ENCODE data around the gene FGD2. TPM values are rescaled to one million over a fixed set of nuclear protein-coding genes. Genes with fewer than 3 reads are reported as not detected.

FGD2 gene
- total RNA-seq, 1 experiment from 2014 or later = 0.44 TPM

- peaks cover 27% of the 10 kb centered on the region for H3K4me1 ChIP-seq (ENCODE audit: insufficient read depth, low read length)
- ATAC-seq (no peak), DNase-seq (no peak)
- no peak overlapping the region for H3K27ac ChIP-seq (ENCODE audit: low read length)
- TF ChIP-seq EZH2 (IDR thresholded peaks at IDR 0.05; ENCODE audit: low read length, unreplicated experiment) (no peak), CTCF (conservative IDR thresholded peaks at IDR 0.05; ENCODE audit: low read depth, low read length) (no peak), EZH2phosphoT487 (IDR thresholded peaks at IDR 0.05; ENCODE audit: borderline replicate concordance, low read length) (no peak)
- H3K4me3 ChIP-seq (ENCODE audit: low read length) = no peak overlapping the region
- no peaks in the 10 kb centered on the region for H3F3A ChIP-seq (ENCODE audit: low read length, unreplicated experiment)
- no peaks in the 10 kb centered on the region for H3K9me2 ChIP-seq (replicated peaks; ENCODE audit: low read length)
- POLR2A ChIA-PET (ENCODE audit: unreplicated experiment) = no interaction called here
- H3K9ac ChIP-seq (ENCODE audit: low read length) = no peak overlapping the region
- H4K20me1 ChIP-seq (ENCODE audit: low read length) = no peaks in the 10 kb centered on the region
- H3K36me3 ChIP-seq (ENCODE audit: low read depth, low read length) = no peaks in the 10 kb centered on the region
- intact Hi-C loops (cut with micrococcal nuclease) = no loop called here
- H2AFZ ChIP-seq (ENCODE audit: low read length) = no peak overlapping the region
- CTCF ChIA-PET = no interaction called here
- no peaks in the 10 kb centered on the region for H3K79me2 ChIP-seq (ENCODE audit: low read length)
- no TSS peak for BruUV-seq (replicated peaks)
- no peak overlapping the region for H3K4me2 ChIP-seq (ENCODE audit: low read length)
- H3K9me3 ChIP-seq (ENCODE audit: low read length) = no peaks in the 10 kb centered on the region
- H3K27me3 ChIP-seq (ENCODE audit: low read length) = no peaks in the 10 kb centered on the region
Measured at GRCh38 chr6:37062424-37062823, 57.0 kb downstream of the FGD2 start.

GRCh38 chr6:37068356-37069270 is 63.2 kb downstream of the FGD2 start:
- ChIA-PET CTCF (no interaction called here), POLR2A (ENCODE audit: unreplicated experiment) (no interaction called here)
- intact Hi-C loops (cut with micrococcal nuclease) = no loop called here
- no TSS peak for BruUV-seq (replicated peaks)
- Histone ChIP-seq H3K4me3 (ENCODE audit: low read length) (no peak overlapping the region), H3K27me3 (ENCODE audit: low read length) (no peaks in the 10 kb centered on the region), H3K36me3 (ENCODE audit: low read depth, low read length) (no peaks in the 10 kb centered on the region), H3K27ac (ENCODE audit: low read length) (no peak overlapping the region), H3K9me2 (replicated peaks; ENCODE audit: low read length) (no peaks in the 10 kb centered on the region), H3F3A (ENCODE audit: low read length, unreplicated experiment) (no peaks in the 10 kb centered on the region), H4K20me1 (ENCODE audit: low read length) (no peaks in the 10 kb centered on the region), H3K4me1 (ENCODE audit: insufficient read depth, low read length) (no peaks in the 10 kb centered on the region), H3K4me2 (ENCODE audit: low read length) (no peak overlapping the region), H2AFZ (ENCODE audit: low read length) (no peak overlapping the region), H3K9me3 (ENCODE audit: low read length) (no peaks in the 10 kb centered on the region), H3K9ac (ENCODE audit: low read length) (no peak overlapping the region), H3K79me2 (ENCODE audit: low read length) (no peaks in the 10 kb centered on the region)
- DNase-seq = no peak
- no peak for ATAC-seq
- no peak for TF ChIP-seq EZH2 (IDR thresholded peaks at IDR 0.05; ENCODE audit: low read length, unreplicated experiment)
- no peak for TF ChIP-seq EZH2phosphoT487 (IDR thresholded peaks at IDR 0.05; ENCODE audit: borderline replicate concordance, low read length)
- TF ChIP-seq CTCF (conservative IDR thresholded peaks at IDR 0.05; ENCODE audit: low read depth, low read length) = no peak

GRCh38 chr6:37069639-37070038 is 64.2 kb downstream of the FGD2 start:
- Histone ChIP-seq H3K4me1 (ENCODE audit: insufficient read depth, low read length) (no peaks in the 10 kb centered on the region), H3K9me2 (replicated peaks; ENCODE audit: low read length) (no peaks in the 10 kb centered on the region), H2AFZ (ENCODE audit: low read length) (no peak overlapping the region), H3F3A (ENCODE audit: low read length, unreplicated experiment) (no peaks in the 10 kb centered on the region), H3K4me2 (ENCODE audit: low read length) (no peak overlapping the region), H3K27me3 (ENCODE audit: low read length) (no peaks in the 10 kb centered on the region), H3K9me3 (ENCODE audit: low read length) (no peaks in the 10 kb centered on the region), H4K20me1 (ENCODE audit: low read length) (no peaks in the 10 kb centered on the region), H3K36me3 (ENCODE audit: low read depth, low read length) (no peaks in the 10 kb centered on the region), H3K9ac (ENCODE audit: low read length) (no peak overlapping the region), H3K4me3 (ENCODE audit: low read length) (no peak overlapping the region), H3K27ac (ENCODE audit: low read length) (no peak overlapping the region), H3K79me2 (ENCODE audit: low read length) (no peaks in the 10 kb centered on the region)
- CTCF ChIA-PET = no interaction called here
- BruUV-seq (replicated peaks) = no TSS peak
- no peak for DNase-seq
- TF ChIP-seq CTCF (conservative IDR thresholded peaks at IDR 0.05; ENCODE audit: low read depth, low read length) (no peak), EZH2 (IDR thresholded peaks at IDR 0.05; ENCODE audit: low read length, unreplicated experiment) (no peak), EZH2phosphoT487 (IDR thresholded peaks at IDR 0.05; ENCODE audit: borderline replicate concordance, low read length) (no peak)
- intact Hi-C loops (cut with micrococcal nuclease) = no loop called here
- POLR2A ChIA-PET (ENCODE audit: unreplicated experiment) = no interaction called here
- no peak for ATAC-seq
